Retinal pigment epithelial cell (primary cell): ENCODE results near the gene FAM98A.

Source experiments
- DNase-seq: peaks from one replicate; pipeline ENCODE4 v3.0.0-alpha.2; 2010; ENCODE audit warnings: low read depth
- H3K4me3 ChIP-seq: 2 replicates; pipeline ENCODE4 v1.5.1; 2011; ENCODE audit warnings: mild to moderate bottlenecking, low read length, control low read depth, moderate library complexity
- CTCF ChIP-seq: conservative IDR thresholded peaks from 2 replicates; pipeline ENCODE4 v1.5.1; 2011; ENCODE audit warnings: low read depth, low read length, control low read depth, inconsistent platforms

FAM98A gene

GRCh38 chr2:33599175-33599942, at the start of gene FAM98A:
Gene FAM98A, minus strand, starts transcription at chr2:33599299. Its CDS starts 78 bp downstream, at chr2:33599221.
- peak within 1 kb of the TSS; percentile 99 for H3K4me3 ChIP-seq
- peak; percentile 87 for DNase-seq
- TF ChIP-seq CTCF, result no peak

GRCh38 chr2:33645861-33646260, 46.8 kb upstream of the FAM98A start:
- no peak overlapping the region for H3K4me3 ChIP-seq
- no peak for TF ChIP-seq CTCF
- peak; percentile 67 for DNase-seq

- H3K4me3 ChIP-seq, result no peak overlapping the region
- no peak for DNase-seq
- no peak for TF ChIP-seq CTCF
Observed at GRCh38 chr2:33644215-33644614, 45.1 kb upstream of the FAM98A start.

GRCh38 chr2:33636001-33636400, 36.9 kb upstream of the FAM98A start:
- no peak overlapping the region for H3K4me3 ChIP-seq
- no peak for DNase-seq
- TF ChIP-seq CTCF, result no peak

GRCh38 chr2:33634261-33634910, 35.3 kb upstream of the FAM98A start:
- DNase-seq, result no peak
- no peak for TF ChIP-seq CTCF
- H3K4me3 ChIP-seq, result no peak overlapping the region

GRCh38 chr2:33633315-33633714, 34.2 kb upstream of the FAM98A start:
- H3K4me3 ChIP-seq, result no peak overlapping the region
- DNase-seq, result no peak
- TF ChIP-seq CTCF, result no peak

- no peak for DNase-seq
- TF ChIP-seq CTCF, result no peak
- H3K4me3 ChIP-seq, result no peak overlapping the region
Observed at GRCh38 chr2:33632831-33633230, 33.7 kb upstream of the FAM98A start.
